ENCODE measurements around the gene KCNQ1. TPM values are rescaled to one million over a fixed set of nuclear protein-coding genes. Genes with fewer than 3 reads are reported as not detected.
A peak's percentile ranks its signal among the peaks of the same experiment; 100 is the strongest.

The KCNQ1 gene
- total RNA-seq, 5 donors from 2014 or later (not counting 1 experiment from before 2014, with no cell fraction given) = 20.9 to 32.9 (median 24.0) TPM

- Histone ChIP-seq H3K27ac (ENCODE audit: low read length) (no peak overlapping the region), H3K27me3 (replicated peaks in 1 of 2; ENCODE audit: control insufficient read depth in 2 of 2, extremely low read depth in 1 of 2, insufficient read depth in 2 of 2, low read length in 1 of 2) (no peaks in the 10 kb centered on the region), H3K4me1 (ENCODE audit: control insufficient read depth in 1 of 2, extremely low read depth in 1 of 2, insufficient read depth in 2 of 2, low read length in 2 of 2) (peaks cover 0 to 14% of the 10 kb centered on the region in 2 experiments), H3K36me3 (ENCODE audit: control insufficient read depth in 2 of 2, extremely low read depth in 1 of 2, insufficient read depth in 1 of 2, low read length in 1 of 2) (no peaks in the 10 kb centered on the region), H3K4me3 (ENCODE audit: control insufficient read depth in 1 of 2, extremely low read depth in 1 of 2, low read length in 1 of 2) (no peak overlapping the region), H3K9me3 (no peaks in the 10 kb centered on the region)
- no peak overlapping the region for H3K4me3 Mint-ChIP-seq
- ChIA-PET CTCF (no interaction called here), POLR2A (interaction anchor here in 1 of 2 donors (0.7 kb wide), 1 partner anchor 363 kb away, joined by 3 read pairs; no protein-coding TSS in a partner anchor)
- ATAC-seq (replicated peaks in 1 of 4) = no peak
- peak in 2 of 35 experiments; percentile 0 to 2 for DNase-seq
- no peaks in the 10 kb centered on the region for H3K36me3 Mint-ChIP-seq
- no peaks in the 10 kb centered on the region for H3K9me3 Mint-ChIP-seq
- H3K27ac Mint-ChIP-seq = no peak overlapping the region
- WGBS (ENCODE audit: insufficient coverage) = 93% methylated on average over 27 of the region's 28 CpGs
- peaks cover 0 to 5% (median 2%) of the 10 kb centered on the region in 3 donors for H3K4me1 Mint-ChIP-seq
- H3K27me3 Mint-ChIP-seq = no peaks in the 10 kb centered on the region
Measured at GRCh38 chr11:2563213-2564007, 118.6 kb downstream of the KCNQ1 start.

DNA sequence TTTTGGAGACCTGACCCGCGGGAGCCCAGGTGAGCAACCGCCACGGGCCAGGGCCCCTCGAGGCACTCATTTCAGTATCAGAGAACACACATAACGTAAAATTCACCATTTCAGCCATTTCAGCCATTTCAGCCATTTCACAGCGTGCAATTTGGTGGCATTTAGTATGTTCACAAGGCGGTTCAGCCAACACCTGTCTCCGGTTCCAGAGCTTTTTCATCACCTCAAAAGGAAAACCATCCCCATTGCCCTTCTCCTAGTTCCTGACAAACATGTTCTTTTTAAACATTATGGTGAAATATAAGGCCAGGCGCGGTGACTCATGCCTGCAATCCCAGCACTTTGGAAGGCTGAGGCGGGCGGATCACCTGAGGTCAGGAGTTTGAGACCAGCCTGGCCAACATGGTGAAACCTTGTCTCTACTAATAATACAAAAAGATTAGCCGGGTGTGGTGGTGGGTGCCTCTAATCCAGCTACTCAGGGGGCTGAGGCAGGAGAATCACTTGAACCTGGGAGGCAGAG is 119.3 kb downstream of the KCNQ1 start:
- H3K4me3 ChIP-seq (ENCODE audit: control insufficient read depth in 1 of 2, extremely low read depth in 1 of 2, low read length in 1 of 2) = no peak overlapping the region
- no peaks in the 10 kb centered on the region for H3K9me3 Mint-ChIP-seq
- H3K36me3 Mint-ChIP-seq = no peaks in the 10 kb centered on the region
- 92% methylated on average over 9 of the region's 14 CpGs for WGBS (ENCODE audit: insufficient coverage)
- no peak overlapping the region for H3K4me3 Mint-ChIP-seq
- no peak overlapping the region for H3K27ac ChIP-seq (ENCODE audit: low read length)
- peaks cover 0 to 9% of the 10 kb centered on the region in 2 experiments for H3K4me1 ChIP-seq (ENCODE audit: control insufficient read depth in 1 of 2, extremely low read depth in 1 of 2, insufficient read depth in 2 of 2, low read length in 2 of 2)
- no peaks in the 10 kb centered on the region for H3K9me3 ChIP-seq
- no peaks in the 10 kb centered on the region for H3K27me3 ChIP-seq (replicated peaks in 1 of 2; ENCODE audit: control insufficient read depth in 2 of 2, extremely low read depth in 1 of 2, insufficient read depth in 2 of 2, low read length in 1 of 2)
- ChIA-PET CTCF (interaction anchor here in 1 of 2 donors (0.7 kb wide), 1 partner anchor 812 kb away, joined by 3 read pairs; no protein-coding TSS in a partner anchor), POLR2A (interaction anchor here in 1 of 2 donors (0.7 kb wide), 1 partner anchor 363 kb away, joined by 3 read pairs; no protein-coding TSS in a partner anchor)
- peaks cover 0 to 5% (median 2%) of the 10 kb centered on the region in 3 donors for H3K4me1 Mint-ChIP-seq
- no peak overlapping the region for H3K27ac Mint-ChIP-seq
- no peak for ATAC-seq (replicated peaks in 1 of 4)
- no peak for DNase-seq
- peaks cover 0 to under 1% of the 10 kb centered on the region in 2 donors for H3K36me3 ChIP-seq (ENCODE audit: control insufficient read depth in 2 of 2, extremely low read depth in 1 of 2, insufficient read depth in 1 of 2, low read length in 1 of 2)
- H3K27me3 Mint-ChIP-seq = no peaks in the 10 kb centered on the region

DNA sequence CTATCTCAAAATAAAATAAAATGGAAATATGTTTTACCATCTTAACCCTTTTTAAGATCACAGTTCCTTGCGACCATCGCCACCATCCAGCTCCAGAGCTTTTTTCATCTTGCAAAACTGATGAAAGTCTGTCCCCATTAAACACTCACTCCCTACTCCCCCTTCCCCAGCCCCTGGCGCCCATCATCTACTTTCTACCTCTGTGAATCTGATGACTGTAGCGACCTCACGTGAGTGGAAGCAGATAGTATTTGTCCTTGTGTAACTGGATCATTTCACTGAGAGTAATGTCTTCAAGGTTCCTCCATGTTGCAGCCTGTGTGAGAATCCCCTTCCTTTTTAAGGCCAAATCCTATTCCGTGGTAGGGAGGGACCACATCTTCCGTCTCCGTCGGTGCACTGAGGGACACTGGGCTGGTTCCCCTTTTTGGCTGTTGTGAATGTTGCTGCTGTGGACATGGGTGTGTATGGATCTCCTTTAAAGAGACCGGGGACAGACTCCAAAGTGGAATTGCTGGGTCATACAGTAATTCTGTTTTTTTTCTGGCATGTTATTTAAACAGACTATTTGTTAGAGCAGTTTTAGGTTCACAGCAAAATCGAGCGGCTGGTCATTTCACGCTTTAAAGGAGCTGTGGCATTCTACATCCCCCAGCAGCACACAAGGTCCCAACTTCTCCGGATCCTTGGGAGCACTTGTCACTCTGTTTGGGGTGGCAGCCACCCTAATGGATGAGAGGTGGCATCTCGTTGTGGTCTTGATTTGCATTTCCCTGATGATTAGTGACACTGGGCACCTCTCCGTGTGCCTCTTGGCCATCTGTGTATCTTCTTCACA is 120.0 kb downstream of the KCNQ1 start:
- no peaks in the 10 kb centered on the region for H3K27me3 ChIP-seq (replicated peaks in 1 of 2; ENCODE audit: control insufficient read depth in 2 of 2, extremely low read depth in 1 of 2, insufficient read depth in 2 of 2, low read length in 1 of 2)
- Mint-ChIP-seq H3K27ac (no peak overlapping the region), H3K4me1 (peaks cover 0 to 5% (median 3%) of the 10 kb centered on the region in 3 donors), H3K9me3 (no peaks in the 10 kb centered on the region), H3K27me3 (no peaks in the 10 kb centered on the region), H3K36me3 (no peaks in the 10 kb centered on the region), H3K4me3 (no peak overlapping the region)
- ChIA-PET CTCF (interaction anchor here in 1 of 2 donors (0.7 kb wide), 1 partner anchor 811 kb away, joined by 3 read pairs; no protein-coding TSS in a partner anchor), POLR2A (no interaction called here)
- DNase-seq = peak in 1 of 35 experiments; percentile 0
- H3K36me3 ChIP-seq (ENCODE audit: control insufficient read depth in 2 of 2, extremely low read depth in 1 of 2, insufficient read depth in 1 of 2, low read length in 1 of 2) = peaks cover 0 to 4% of the 10 kb centered on the region in 2 donors
- no peaks in the 10 kb centered on the region for H3K9me3 ChIP-seq
- no peak overlapping the region for H3K4me3 ChIP-seq (ENCODE audit: control insufficient read depth in 1 of 2, extremely low read depth in 1 of 2, low read length in 1 of 2)
- H3K27ac ChIP-seq (ENCODE audit: low read length) = no peak overlapping the region
- peaks cover 0 to 9% of the 10 kb centered on the region in 2 experiments for H3K4me1 ChIP-seq (ENCODE audit: control insufficient read depth in 1 of 2, extremely low read depth in 1 of 2, insufficient read depth in 2 of 2, low read length in 2 of 2)
- 89% methylated on average over 7 of the region's 16 CpGs for WGBS (ENCODE audit: insufficient coverage)
- no peak for ATAC-seq (replicated peaks in 1 of 4)

GRCh38 chr11:2565447-2566222 is 120.8 kb downstream of the KCNQ1 start:
- DNase-seq (peak in 2 of 35 experiments; percentile 2), ATAC-seq (replicated peaks in 1 of 4) (no peak)
- Mint-ChIP-seq H3K4me3 (no peak overlapping the region), H3K4me1 (peaks cover 0 to 5% (median 3%) of the 10 kb centered on the region in 3 donors), H3K36me3 (no peaks in the 10 kb centered on the region), H3K9me3 (no peaks in the 10 kb centered on the region), H3K27ac (no peak overlapping the region), H3K27me3 (no peaks in the 10 kb centered on the region)
- WGBS (ENCODE audit: insufficient coverage) = 83% methylated on average over 9 of the region's 13 CpGs
- CTCF ChIA-PET = no interaction called here
- no peaks in the 10 kb centered on the region for H3K9me3 ChIP-seq
- H3K27ac ChIP-seq (ENCODE audit: low read length) = no peak overlapping the region
- H3K4me1 ChIP-seq (ENCODE audit: control insufficient read depth in 1 of 2, extremely low read depth in 1 of 2, insufficient read depth in 2 of 2, low read length in 2 of 2) = peaks cover 0 to 8% of the 10 kb centered on the region in 2 experiments
- no peaks in the 10 kb centered on the region for H3K27me3 ChIP-seq (replicated peaks in 1 of 2; ENCODE audit: control insufficient read depth in 2 of 2, extremely low read depth in 1 of 2, insufficient read depth in 2 of 2, low read length in 1 of 2)
- H3K36me3 ChIP-seq (ENCODE audit: control insufficient read depth in 2 of 2, extremely low read depth in 1 of 2, insufficient read depth in 1 of 2, low read length in 1 of 2) = peaks cover 0 to 7% of the 10 kb centered on the region in 2 donors
- POLR2A ChIA-PET = no interaction called here
- H3K4me3 ChIP-seq (ENCODE audit: control insufficient read depth in 1 of 2, extremely low read depth in 1 of 2, low read length in 1 of 2) = no peak overlapping the region

DNA sequence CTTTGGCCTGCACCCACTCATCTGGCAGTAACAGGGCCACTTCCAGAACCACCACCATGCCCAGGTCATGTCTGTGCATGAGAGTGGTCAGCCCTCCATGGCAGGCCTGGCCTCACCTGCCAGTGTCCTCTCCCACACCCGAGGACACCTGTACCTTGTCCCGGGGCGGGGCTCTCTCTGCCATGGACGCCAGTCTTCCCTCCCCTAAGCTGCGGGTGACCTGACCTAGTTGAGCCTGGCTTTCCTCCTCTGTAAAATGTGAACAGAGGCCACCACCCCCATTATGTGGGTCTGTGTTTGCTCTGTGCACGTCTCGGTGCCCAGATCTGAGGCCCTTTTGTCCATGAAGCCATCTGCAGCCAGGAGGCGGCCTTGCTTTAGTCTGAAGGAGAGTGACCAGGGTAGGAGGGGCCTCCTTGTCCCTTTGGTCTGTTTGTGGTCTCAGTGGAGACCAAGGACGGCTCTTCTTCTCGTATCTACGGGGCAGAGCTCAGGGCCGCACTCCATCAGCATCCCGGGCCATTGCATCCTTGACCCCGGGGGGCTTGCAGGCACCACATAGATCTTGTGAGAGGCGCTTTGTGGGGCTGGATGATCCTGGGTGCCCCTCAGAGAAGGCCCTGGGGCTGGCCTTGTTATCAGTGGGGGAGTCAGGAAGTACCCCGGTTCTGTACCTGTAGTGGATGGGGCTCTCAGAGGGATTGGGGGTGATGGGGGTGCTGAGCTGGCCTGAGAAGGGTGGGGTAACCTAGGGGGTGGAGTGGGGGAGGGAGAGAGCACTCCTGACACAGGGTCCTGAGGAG is 121.6 kb downstream of the KCNQ1 start:
- DNase-seq (peak in 2 of 35 experiments; percentile 0 to 3), ATAC-seq (replicated peaks in 1 of 4) (no peak)
- Histone ChIP-seq H3K36me3 (ENCODE audit: control insufficient read depth in 2 of 2, extremely low read depth in 1 of 2, insufficient read depth in 1 of 2, low read length in 1 of 2) (peaks cover 0 to 8% of the 10 kb centered on the region in 2 donors), H3K4me3 (ENCODE audit: control insufficient read depth in 1 of 2, extremely low read depth in 1 of 2, low read length in 1 of 2) (no peak overlapping the region), H3K4me1 (ENCODE audit: control insufficient read depth in 1 of 2, extremely low read depth in 1 of 2, insufficient read depth in 2 of 2, low read length in 2 of 2) (peaks cover 0 to 8% of the 10 kb centered on the region in 2 experiments), H3K27me3 (replicated peaks in 1 of 2; ENCODE audit: control insufficient read depth in 2 of 2, extremely low read depth in 1 of 2, insufficient read depth in 2 of 2, low read length in 1 of 2) (no peaks in the 10 kb centered on the region), H3K27ac (ENCODE audit: low read length) (no peak overlapping the region), H3K9me3 (no peaks in the 10 kb centered on the region)
- no peaks in the 10 kb centered on the region for H3K27me3 Mint-ChIP-seq
- WGBS (ENCODE audit: insufficient coverage) = 89% methylated on average over 9 of the region's 16 CpGs
- no peak overlapping the region for H3K4me3 Mint-ChIP-seq
- H3K9me3 Mint-ChIP-seq = no peaks in the 10 kb centered on the region
- ChIA-PET CTCF (no interaction called here), POLR2A (no interaction called here)
- H3K27ac Mint-ChIP-seq = no peak overlapping the region
- H3K4me1 Mint-ChIP-seq = peaks cover 0 to 5% (median 3%) of the 10 kb centered on the region in 3 donors
- no peaks in the 10 kb centered on the region for H3K36me3 Mint-ChIP-seq

All from T-cell (primary cell).